Cardiac muscle cell (in vitro differentiated cells and primary cell): ENCODE data around the gene KIF6. TPM values are rescaled to one million over a fixed set of nuclear protein-coding genes. Genes with fewer than 3 reads are reported as not detected.
A peak's percentile ranks its signal among the peaks of the same experiment; 100 is the strongest.

Experiments
- DNase-seq, 2 donors: peaks; one replicate each; pipeline versions ENCODE4 v3.0.0 to v3.0.0-alpha.2; 2010 to 2017; ENCODE audit warnings: low read depth in 1 of 2, low spot score in 1 of 2
- H3K27ac ChIP-seq: fragments of 200-600 bp; sonication (generic); 2 replicates; pipeline ENCODE4 v1.5.1; 2016
- H3K27me3 ChIP-seq: fragments of 200-600 bp; sonication (generic); 2 replicates; pipeline ENCODE4 v1.6.0; 2016; ENCODE audit warnings: control low read depth
- H3K36me3 ChIP-seq: fragments of 200-600 bp; sonication (generic); 2 replicates; pipeline ENCODE4 v1.5.1; 2016; ENCODE audit warnings: control low read depth
- H3K4me1 ChIP-seq: fragments of 200-600 bp; sonication (generic); 2 replicates; pipeline ENCODE4 v1.8.1; 2017; ENCODE audit warnings: low read depth, mild to moderate bottlenecking, mixed run types
- H3K4me3 ChIP-seq: fragments of 200-600 bp; sonication (generic); 2 replicates; pipeline ENCODE4 v1.5.1; 2016; ENCODE audit warnings: mild to moderate bottlenecking
- H3K9me3 ChIP-seq: fragments of 200-600 bp; sonication (generic); 2 replicates; pipeline ENCODE4 v1.5.1; 2017; ENCODE audit warnings: low read depth, mild to moderate bottlenecking, control low read depth
- CTCF ChIP-seq: IDR thresholded peaks from 2 replicates; pipeline ENCODE4 v1.5.1; 2012; ENCODE audit warnings: low read depth, mild to moderate bottlenecking, low read length
- polyA plus RNA-seq: library from polyadenylated mRNA; unstranded; fragments of >200 nt; fragmentation: Nextera tagmentation; extraction: Ambion mirVana; gene quantifications from 2 replicates; pipeline ENCODE4 v1.2.1, GENCODE V29; 2016
- total RNA-seq: library from RNA; depleted of rRNA; stranded (reverse); fragments of >200 nt; gene quantifications from 2 replicates; pipeline ENCODE4 v1.2.3, GENCODE V29; 2016

KIF6 gene
- total and polyA plus RNA-seq, 2 experiments from 2014 or later: 0.69 to 1.7 TPM

- no peaks in the 10 kb centered on the region for H3K27me3 ChIP-seq
- no peak overlapping the region for H3K27ac ChIP-seq
- peaks cover under 1% of the 10 kb centered on the region for H3K4me1 ChIP-seq
- H3K36me3 ChIP-seq: no peaks in the 10 kb centered on the region
- DNase-seq: no peak
- H3K9me3 ChIP-seq: no peaks in the 10 kb centered on the region
- H3K4me3 ChIP-seq: no peak overlapping the region
- TF ChIP-seq CTCF: no peak
These were observed 362.7 kb downstream of the KIF6 start for GRCh38 chr6:39362487-39362865.

- Histone ChIP-seq H3K36me3 (no peaks in the 10 kb centered on the region), H3K27me3 (no peaks in the 10 kb centered on the region), H3K4me3 (no peak overlapping the region), H3K4me1 (no peaks in the 10 kb centered on the region), H3K27ac (no peak overlapping the region), H3K9me3 (no peaks in the 10 kb centered on the region)
- DNase-seq: peak; percentile 75 to 82
- TF ChIP-seq CTCF: peak; percentile 82
These were observed 363.3 kb downstream of the KIF6 start for GRCh38 chr6:39361657-39362486.

- Histone ChIP-seq H3K9me3 (no peaks in the 10 kb centered on the region), H3K27me3 (no peaks in the 10 kb centered on the region)
These were observed 364.8 kb downstream of the KIF6 start for GRCh38 chr6:39360378-39360777.

GRCh38 chr6:39357998-39358686 is 367.1 kb downstream of the KIF6 start:
- no peak overlapping the region for H3K4me3 ChIP-seq
- H3K27ac ChIP-seq: no peak overlapping the region

More at GRCh38 chr6:39360378-39360777, 364.8 kb downstream of the KIF6 start:
- no peaks in the 10 kb centered on the region for H3K4me1 ChIP-seq
- no peak for DNase-seq
- H3K27ac ChIP-seq: no peak overlapping the region
- no peak overlapping the region for H3K4me3 ChIP-seq
- H3K36me3 ChIP-seq: no peaks in the 10 kb centered on the region
- TF ChIP-seq CTCF: no peak

More at GRCh38 chr6:39357998-39358686, 367.1 kb downstream of the KIF6 start:
- DNase-seq: peak; percentile 82 to 89
- no peaks in the 10 kb centered on the region for H3K9me3 ChIP-seq
- no peaks in the 10 kb centered on the region for H3K36me3 ChIP-seq
- no peaks in the 10 kb centered on the region for H3K4me1 ChIP-seq
- H3K27me3 ChIP-seq: no peaks in the 10 kb centered on the region
- TF ChIP-seq CTCF: no peak
